GM10266 (cell line): ENCODE measurements around the gene A2M.

Source experiments
- DNase-seq: peaks from one replicate; pipeline ENCODE4 v3.0.0; 2012; ENCODE audit errors: extremely low spot score
- CTCF ChIP-seq: IDR thresholded peaks from 2 replicates; pipeline ENCODE4 v1.5.1; 2012; ENCODE audit warnings: mild to moderate bottlenecking, low read depth; ENCODE audit not compliant: control insufficient read depth, insufficient read depth; ENCODE audit errors: missing control alignments

The A2M gene

GRCh38 chr12:9109737-9110491, 5.8 kb downstream of the A2M start:
- TF ChIP-seq CTCF, result no peak
- no peak for DNase-seq

- no peak for DNase-seq
- no peak for TF ChIP-seq CTCF
These were observed 6.6 kb downstream of the A2M start for GRCh38 chr12:9109213-9109522.

- no peak for DNase-seq
- no peak for TF ChIP-seq CTCF
These were observed 7.1 kb downstream of the A2M start for GRCh38 chr12:9108504-9109212.

GRCh38 chr12:9107542-9107873, 8.2 kb downstream of the A2M start:
- no peak for DNase-seq
- no peak for TF ChIP-seq CTCF

GRCh38 chr12:9106610-9107541, 8.8 kb downstream of the A2M start:
- DNase-seq, result no peak
- TF ChIP-seq CTCF, result no peak

- DNase-seq, result no peak
- no peak for TF ChIP-seq CTCF
These were observed 9.7 kb downstream of the A2M start for GRCh38 chr12:9106067-9106466.
